HFF-Myc (cell line): ENCODE results near the gene MKRN2OS.
"Not testable (repeated sequence)": the region's sequence is repeated elsewhere in the genome, so short reads cannot be mapped to it uniquely, and the experiment has no call there.

Experiments
- DNase-seq: peaks from one replicate; pipeline ENCODE4 v3.0.0-alpha.2; 2011; ENCODE audit warnings: low read depth; ENCODE audit errors: extremely low read depth
- H3K4me3 ChIP-seq: replicated peaks from 2 replicates; pipeline ENCODE4 v1.5.1; 2011; ENCODE audit warnings: low read depth, mild to moderate bottlenecking, control low read depth, low read length
- CTCF ChIP-seq: IDR thresholded peaks from 2 replicates; pipeline ENCODE4 v1.5.1; 2012; ENCODE audit warnings: mild to moderate bottlenecking, low read depth, low read length, control low read depth; ENCODE audit errors: missing control alignments

Gene MKRN2OS

DNA sequence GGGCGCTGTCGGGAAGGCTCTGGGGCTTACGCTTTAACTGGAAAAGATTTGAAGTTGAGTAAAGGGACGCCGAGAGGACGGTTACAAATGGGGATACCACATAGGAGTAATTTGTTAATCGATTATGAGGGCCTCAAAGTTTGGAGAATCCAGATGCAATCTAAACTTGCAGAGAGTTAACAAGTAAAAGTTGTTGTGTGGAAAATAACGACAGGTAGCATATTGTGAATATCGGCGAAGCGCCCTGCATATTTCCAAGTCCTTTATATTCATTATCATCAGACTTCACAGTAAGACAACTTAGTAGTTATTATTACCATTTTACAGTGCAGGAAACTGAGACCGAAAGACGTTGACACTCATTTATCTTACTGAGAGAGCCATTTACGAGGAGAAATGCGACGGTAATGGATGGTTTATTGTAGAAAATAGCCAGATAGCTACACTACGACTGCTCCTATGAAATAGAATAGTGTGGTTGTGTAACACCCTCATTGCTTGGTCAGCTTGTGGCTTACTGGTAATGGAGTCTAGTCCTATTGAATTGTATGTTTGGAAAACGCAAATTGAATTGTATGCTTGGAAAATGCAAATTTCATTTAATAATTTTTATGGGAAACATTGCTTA, 12.3 kb upstream of the MKRN2OS start:
- no peak for TF ChIP-seq CTCF
- H3K4me3 ChIP-seq: peak overlapping the region; percentile 72

DNA sequence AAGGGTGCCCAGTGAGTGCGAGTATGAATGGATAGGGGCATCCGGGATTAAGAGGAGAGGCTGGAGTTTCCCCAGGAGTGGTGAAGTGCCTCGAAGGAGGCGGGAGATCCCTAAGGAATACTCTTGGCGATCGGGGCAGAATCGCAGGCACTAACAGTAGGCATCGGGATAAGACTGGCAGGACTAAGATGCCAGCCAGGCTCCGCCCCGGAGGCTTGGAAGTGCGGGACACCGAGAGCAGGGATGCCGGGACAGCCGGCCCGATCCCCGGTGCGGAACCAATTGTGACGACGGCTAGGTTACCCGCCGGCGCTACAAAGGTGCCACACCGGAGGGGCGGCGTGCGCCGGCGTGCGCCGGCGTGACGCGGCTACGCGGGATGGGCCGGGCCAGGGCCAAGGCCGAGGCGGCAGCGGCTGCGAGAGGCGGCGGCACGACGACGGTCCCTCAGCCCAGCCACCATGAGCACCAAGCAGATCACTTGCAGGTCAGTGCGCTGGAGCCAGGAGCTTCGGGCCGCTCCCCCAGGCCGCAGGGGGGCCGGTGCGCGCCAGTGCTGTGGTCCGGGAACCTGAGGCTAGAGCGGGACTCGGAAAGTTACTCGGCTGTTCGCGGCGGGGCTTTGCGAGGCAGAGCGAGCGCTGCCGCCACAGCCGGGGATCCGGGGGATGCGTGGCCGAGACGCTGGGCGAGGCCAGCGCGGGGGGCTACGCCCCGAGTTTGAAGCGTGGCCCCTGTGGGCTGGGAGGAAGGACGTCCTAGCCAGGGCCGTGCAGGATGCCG, 11.6 kb upstream of the MKRN2OS start, which contains the start of gene MKRN2:
TSS of gene MKRN2 (plus strand) at position 398 of the 783 bp plus-strand sequence. CDS start at position 462, 64 bp downstream.
- no peak for TF ChIP-seq CTCF
- H3K4me3 ChIP-seq: peak within 1 kb of the TSS; percentile 72
- DNase-seq: peak; percentile 53

More for the DNA sequence above, 12.3 kb upstream of the MKRN2OS start:
- DNase-seq: no peak

GRCh38 chr3:12556314-12556689, 11.0 kb upstream of the MKRN2OS start:
- peak overlapping the region; percentile 72 for H3K4me3 ChIP-seq
- DNase-seq: no peak
- no peak for TF ChIP-seq CTCF

DNA sequence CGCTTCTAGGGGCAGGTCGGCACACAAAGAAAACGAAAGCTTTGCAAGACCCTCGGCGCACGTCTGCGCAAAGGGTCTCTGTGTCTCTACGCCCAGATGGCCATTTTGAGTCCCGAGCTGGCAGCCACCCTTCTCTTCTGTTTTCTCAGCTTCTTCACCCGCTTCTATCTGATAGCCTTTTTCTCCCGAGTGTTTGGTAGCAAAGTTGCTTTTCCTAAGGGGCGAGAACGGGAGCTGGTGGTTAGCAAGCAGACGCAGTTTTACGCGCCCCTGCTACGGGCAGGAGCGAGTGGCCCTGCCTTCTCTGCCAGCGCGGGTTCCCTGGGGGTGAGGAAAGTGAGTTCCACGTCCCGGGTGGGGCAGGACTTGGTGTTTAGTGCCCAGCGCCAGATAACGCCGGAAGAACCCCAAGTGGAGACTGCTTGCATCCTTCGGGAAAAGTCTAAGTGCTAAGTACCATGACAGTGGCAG, 8.7 kb upstream of the MKRN2OS start:
- H3K4me3 ChIP-seq: peak overlapping the region; percentile 51
- DNase-seq: no peak
- no peak for TF ChIP-seq CTCF

- H3K4me3 ChIP-seq: no peak overlapping the region
- TF ChIP-seq CTCF: no peak
- DNase-seq: no peak
Observed at GRCh38 chr3:12549971-12550760, 4.9 kb upstream of the MKRN2OS start.

DNA sequence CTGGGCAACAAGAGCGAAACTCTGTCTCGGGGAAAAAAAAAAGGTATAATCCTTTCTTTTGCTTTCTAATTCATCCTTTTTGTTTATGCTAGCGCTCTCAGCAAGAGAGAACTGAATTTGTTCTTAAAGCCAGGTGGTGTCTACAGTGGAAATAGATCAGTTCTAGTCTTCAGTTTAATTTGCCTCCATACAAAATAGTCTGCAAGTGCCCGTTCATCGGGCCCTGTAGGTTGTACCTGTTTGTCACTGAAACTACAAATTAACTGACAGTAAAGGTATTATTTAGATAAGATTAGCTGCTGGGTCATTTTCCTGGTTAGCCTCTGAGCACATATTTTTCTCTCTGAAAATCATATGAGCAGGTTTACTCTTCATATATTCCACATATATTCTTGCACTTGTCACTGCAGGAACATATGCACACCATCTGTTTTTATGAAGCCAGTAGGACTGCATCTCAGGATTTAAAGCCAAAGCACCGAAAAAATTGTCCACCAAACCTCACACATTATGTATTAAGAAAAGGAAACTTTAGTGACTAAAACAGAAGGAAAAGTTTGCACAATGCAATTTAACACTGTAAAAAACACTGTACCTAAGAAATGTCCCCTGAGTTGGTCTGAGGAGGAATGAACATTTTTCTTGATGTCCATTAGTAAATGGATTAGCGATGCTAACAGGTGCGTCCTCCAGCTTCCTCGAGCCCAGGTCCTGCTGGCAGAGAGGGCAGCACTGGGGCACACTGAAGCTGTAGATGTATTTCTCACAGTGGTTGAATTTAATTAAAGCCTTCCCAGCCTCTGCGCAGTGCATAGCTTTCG, 437 bp downstream of the MKRN2OS start:
- DNase-seq: no peak
- no peak overlapping the region for H3K4me3 ChIP-seq
- no peak for TF ChIP-seq CTCF

DNA sequence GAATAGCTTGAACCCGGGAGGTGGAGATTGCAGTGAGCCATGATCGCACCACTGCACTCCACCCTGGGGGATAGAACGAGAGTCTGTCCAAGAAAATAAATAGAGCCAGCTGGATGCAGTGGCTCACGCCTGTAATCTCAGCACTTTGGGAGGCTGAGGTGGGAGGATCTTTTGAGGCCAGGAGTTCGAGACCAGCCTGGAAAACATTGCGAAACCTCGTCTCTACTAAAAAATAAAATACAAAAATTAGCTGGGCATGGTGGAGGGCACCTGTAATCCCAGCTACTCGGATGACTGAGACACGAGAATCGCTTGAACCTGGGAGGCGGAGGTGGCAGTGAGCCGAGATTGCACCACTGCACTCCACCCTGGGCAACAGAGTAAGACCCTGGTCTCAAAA, 1.8 kb downstream of the MKRN2OS start:
- DNase-seq, H3K4me3 ChIP-seq: not testable (repeated sequence)
